K562 (cell line): Measurements from ENCODE around the gene SLC43A1. TPM values are rescaled to one million over a fixed set of nuclear protein-coding genes. Genes with fewer than 3 reads are reported as not detected.
A peak's percentile ranks its signal among the peaks of the same experiment; 100 is the strongest.

Source experiments
- ATAC-seq: fragments of 200-7000 bp; cut with Tn5 transposase; 3 replicates; pipeline ENCODE4 v1.9.1; 2020; ENCODE audit warnings: moderate library complexity
- BruUV-seq: library from RNA; stranded (reverse); fragments of 400-500 nt; replicated peaks from 2 replicates; lab custom pipeline; 2021; lab: Mats Ljungman, UMichigan
- CTCF ChIA-PET: fragments of 300-600 bp; formaldehyde crosslinking; extraction: SDS; loops from one replicate; lab custom pipeline; 2021; ENCODE audit warnings: low intra/inter-chr PET ratio; lab: Yijun Ruan, JAX
- POLR2A ChIA-PET: fragments of 300-600, 350-650 bp; sonication (Branson Sonifier 250); formaldehyde crosslinking; extraction: SDS; loops from one replicate; lab custom pipeline; 2021; ENCODE audit warnings: antibody characterized with exemption, inconsistent platforms; lab: Yijun Ruan, JAX
- DNase-seq, 4 experiments: peaks; one replicate each; pipeline versions ENCODE4 v3.0.0 to v3.0.0-alpha.2; 2011 to 2018; ENCODE audit warnings: low spot score in 3 of 4, mixed read lengths in 3 of 4; ENCODE audit errors: extremely low read depth in 1 of 4
- FAIRE-seq: peaks from 2 replicates; lab custom pipeline; 2011; peaks lifted over from hg19 to GRCh38; lab: Jason Lieb, UNC
- H2AFZ ChIP-seq: 2 replicates; pipeline ENCODE4 v1.6.0; 2011; ENCODE audit warnings: low read depth, low read length, control low read depth, inconsistent platforms
- H3K27ac ChIP-seq: fragments of 200-600 bp; 3 replicates; pipeline ENCODE4 v1.8.0; 2011; ENCODE audit warnings: low read depth, mild to moderate bottlenecking, control low read depth, inconsistent platforms, low read length, moderate library complexity, mixed read lengths; ENCODE audit errors: extremely low read depth
- H3K27me3 ChIP-seq, 2 experiments: fragments of 300-600 bp in 1 of 2; 2 replicates in 1 of 2; 3 replicates in 1 of 2; pipeline versions ENCODE4 v1.6.0 to v1.8.0; 2011; ENCODE audit warnings: inconsistent platforms in 2 of 2, low read length in 2 of 2, mild to moderate bottlenecking in 1 of 2, mixed read lengths in 1 of 2, moderate library complexity in 1 of 2; ENCODE audit not compliant: control insufficient read depth in 2 of 2, insufficient read depth in 2 of 2
- H3K36me3 ChIP-seq: fragments of 300-600 bp; 3 replicates; pipeline ENCODE4 v1.8.0; 2011; ENCODE audit warnings: mild to moderate bottlenecking, low read length, inconsistent platforms; ENCODE audit not compliant: control insufficient read depth, insufficient read depth
- H3K4me1 ChIP-seq, 2 experiments: fragments of 200-600 bp in 1 of 2; replicated peaks in 1 of 2; 2 replicates in 1 of 2; 3 replicates in 1 of 2; pipeline versions ENCODE4 v1.5.1 to v1.8.0; 2011; ENCODE audit warnings: inconsistent platforms in 2 of 2, low read length in 2 of 2, mild to moderate bottlenecking in 1 of 2, mixed read lengths in 1 of 2, moderate library complexity in 1 of 2; ENCODE audit not compliant: control insufficient read depth in 2 of 2, insufficient read depth in 2 of 2
- H3K4me2 ChIP-seq: 2 replicates; pipeline ENCODE4 v1.6.1; 2011; ENCODE audit warnings: low read length, control low read depth, inconsistent platforms, mixed read lengths; ENCODE audit not compliant: insufficient read depth
- H3K4me3 ChIP-seq: fragments of 200-600 bp; sonication (generic), shearing (Covaris generic); 2 replicates; pipeline ENCODE4 v1.5.1; 2016; ENCODE audit warnings: control low read depth, inconsistent platforms
- H3K79me2 ChIP-seq: fragments of 200-600 bp; 3 replicates; pipeline ENCODE4 v1.8.0; 2011; ENCODE audit warnings: low read length, inconsistent platforms; ENCODE audit not compliant: control insufficient read depth, insufficient read depth
- H3K9ac ChIP-seq, 2 experiments: 2 replicates each; pipeline versions ENCODE4 v1.6.0 to v1.6.1; 2011; ENCODE audit warnings: low read depth in 2 of 2, low read length in 2 of 2, control low read depth in 1 of 2, inconsistent platforms in 1 of 2, mild to moderate bottlenecking in 1 of 2, mixed read lengths in 1 of 2; ENCODE audit not compliant: insufficient read depth in 1 of 2
- H3K9me1 ChIP-seq: one replicate; pipeline ENCODE4 v1.6.0; 2011; ENCODE audit warnings: inconsistent platforms, mild to moderate bottlenecking, low read length, moderate library complexity; ENCODE audit not compliant: control insufficient read depth, insufficient read depth
- H3K9me3 ChIP-seq: replicated peaks from 2 replicates; pipeline ENCODE4 v1.5.1; 2011; ENCODE audit warnings: low read depth, low read length, inconsistent platforms; ENCODE audit not compliant: control insufficient read depth, insufficient read depth
- H4K20me1 ChIP-seq: replicated peaks from 2 replicates; pipeline ENCODE4 v1.6.1; 2011; ENCODE audit warnings: low read length, inconsistent platforms, mixed read lengths; ENCODE audit not compliant: control insufficient read depth, insufficient read depth
- BCOR ChIP-seq: fragments of 450-650 bp; IDR thresholded peaks from 2 replicates; pipeline ENCODE4 v1.6.1; 2016
- CTBP1 ChIP-seq: fragments of 450-650 bp; IDR thresholded peaks from 2 replicates; pipeline ENCODE4 v1.6.1; 2016; ENCODE audit warnings: borderline replicate concordance
- JUN ChIP-seq, 2 experiments: sonication (generic) in 1 of 2; formaldehyde crosslinking in 1 of 2; IDR thresholded peaks; 2 replicates each; pipeline versions ENCODE4 v1.6.1 to v1.8.0; 2012 to 2022; ENCODE audit warnings: borderline replicate concordance in 2 of 2, mild to moderate bottlenecking in 2 of 2, improper control_type of control experiment in 1 of 2, low read depth in 1 of 2, low read length in 1 of 2, missing genetic modification reagents in 1 of 2
- KHSRP ChIP-seq: fragments of 450-650 bp; IDR thresholded peaks from 2 replicates; pipeline ENCODE4 v1.6.1; 2017
- MYNN ChIP-seq, 2 experiments: sonication (generic); formaldehyde crosslinking in 1 of 2; IDR thresholded peaks; 2 replicates each; pipeline versions ENCODE4 v1.5.0 to v1.6.1; 2016 to 2020; ENCODE audit warnings: antibody characterized with exemption in 1 of 2, missing genetic modification reagents in 1 of 2
- NBN ChIP-seq: fragments of 450-650 bp; IDR thresholded peaks from 2 replicates; pipeline ENCODE4 v1.6.1; 2016; ENCODE audit warnings: low read depth, mild to moderate bottlenecking
- NR2C1 ChIP-seq, 2 experiments: fragments of 450-650 bp; IDR thresholded peaks; 2 replicates each; pipeline ENCODE4 v1.6.1; 2017; ENCODE audit warnings: mild to moderate bottlenecking in 2 of 2, antibody characterized with exemption in 1 of 2, inconsistent platforms in 1 of 2, missing compliant biosample characterization in 1 of 2, missing genetic modification characterization in 1 of 2
- YY1 ChIP-seq, 3 experiments: IDR thresholded peaks; 2 replicates each; pipeline ENCODE4 v1.6.1; 2011; ENCODE audit warnings: low read length in 2 of 3, mild to moderate bottlenecking in 2 of 3, moderate library complexity in 2 of 3, borderline replicate concordance in 1 of 3, control low read depth in 1 of 3, low read depth in 1 of 3; ENCODE audit not compliant: insufficient read depth in 3 of 3, insufficient replicate concordance in 2 of 3, control insufficient read depth in 1 of 3, insufficient read length in 1 of 3; ENCODE audit errors: extremely low read depth in 1 of 3
- ZEB2 ChIP-seq: fragments of 450-650 bp; IDR thresholded peaks from 2 replicates; pipeline ENCODE4 v1.6.1; 2016
- ZNF778 ChIP-seq: fragments of 450-650 bp; formaldehyde crosslinking; IDR thresholded peaks from 2 replicates; pipeline ENCODE4 v1.4.0; 2020; ENCODE audit warnings: mild to moderate bottlenecking, moderate library complexity
- WGBS: fragments of 100-300 bp; shearing (Covaris generic); methylation state at CpG from one replicate; pipeline ENCODE4 v1.1.6; 2016; ENCODE audit warnings: low coverage, mixed read lengths; ENCODE audit not compliant: insufficient coverage; ENCODE audit errors: missing lambda C conversion rate; 5-methylcytosine and 5-hydroxymethylcytosine counted together
- in situ Hi-C: fragments of 300-500 bp; cut with MboI; formaldehyde crosslinking; loops from 4 replicates; pipeline ENCODE4 v1.15.0; 2018; ENCODE audit warnings: inconsistent platforms, mixed read lengths
- intact Hi-C: fragments of 100-400 bp; cut with micrococcal nuclease; formaldehyde crosslinking; loops from 2 replicates; pipeline ENCODE4 v1.14.2; 2022
- polyA plus RNA-seq, 8 experiments: library from polyadenylated mRNA; depleted of rRNA in 4 of 8; stranded (reverse) in 5 of 8; unstranded in 3 of 8; fragments of >200 nt; fragmentation: Nextera tagmentation in 2 of 8; fragmentation: Illumina TruSeq in 1 of 8; extraction: Ambion mirVana in 2 of 8; extraction: Trizol in 1 of 8; gene quantifications; 2 replicates each; pipeline versions ENCODE4 v1.2.1 to v1.2.3, GENCODE V29; 2011 to 2014; ENCODE audit warnings: inconsistent platforms in 1 of 8, missing spikeins in 1 of 8
- total RNA-seq, 7 experiments: library from RNA; depleted of rRNA in 6 of 7; stranded (reverse); fragments of >200 nt in 6 of 7; fragmentation: Illumina TruSeq in 2 of 7; extraction: Trizol in 2 of 7; gene quantifications; 2 replicates each; pipeline versions ENCODE4 v1.2.1 to v1.2.3, GENCODE V29; 2011 to 2021; ENCODE audit warnings: low replicate concordance in 1 of 7
- TF ChIP-seq, protein P1 (sequence below): fragments of 250-450 bp; sonication (Bioruptor Pico); IDR thresholded peaks from 2 replicates; pipeline ENCODE4 v1.5.0; 2021
- TF ChIP-seq, protein P2 (sequence below): fragments of 200-800 bp; sonication (Bioruptor generic); IDR thresholded peaks from 2 replicates; pipeline ENCODE4 v1.6.1; 2017; ENCODE audit warnings: missing genetic modification characterization, missing compliant biosample characterization
- TF ChIP-seq, protein P3 (sequence below), 2 experiments: IDR thresholded peaks; 2 replicates each; pipeline ENCODE4 v1.6.1; 2011; ENCODE audit warnings: borderline replicate concordance in 1 of 2, control low read depth in 1 of 2, low read depth in 1 of 2, low read length in 1 of 2, mild to moderate bottlenecking in 1 of 2, mixed read lengths in 1 of 2, moderate library complexity in 1 of 2; ENCODE audit not compliant: insufficient read depth in 1 of 2, insufficient read length in 1 of 2, poor library complexity in 1 of 2, severe bottlenecking in 1 of 2; ENCODE audit errors: extremely low read depth in 1 of 2

Gene SLC43A1
- total and polyA plus RNA-seq, 9 of the 15 experiments (the other 6 are each of a cell fraction or from before 2014, with no cell fraction given), result 2.6 to 41.8 (median 24.6) TPM

DNA sequence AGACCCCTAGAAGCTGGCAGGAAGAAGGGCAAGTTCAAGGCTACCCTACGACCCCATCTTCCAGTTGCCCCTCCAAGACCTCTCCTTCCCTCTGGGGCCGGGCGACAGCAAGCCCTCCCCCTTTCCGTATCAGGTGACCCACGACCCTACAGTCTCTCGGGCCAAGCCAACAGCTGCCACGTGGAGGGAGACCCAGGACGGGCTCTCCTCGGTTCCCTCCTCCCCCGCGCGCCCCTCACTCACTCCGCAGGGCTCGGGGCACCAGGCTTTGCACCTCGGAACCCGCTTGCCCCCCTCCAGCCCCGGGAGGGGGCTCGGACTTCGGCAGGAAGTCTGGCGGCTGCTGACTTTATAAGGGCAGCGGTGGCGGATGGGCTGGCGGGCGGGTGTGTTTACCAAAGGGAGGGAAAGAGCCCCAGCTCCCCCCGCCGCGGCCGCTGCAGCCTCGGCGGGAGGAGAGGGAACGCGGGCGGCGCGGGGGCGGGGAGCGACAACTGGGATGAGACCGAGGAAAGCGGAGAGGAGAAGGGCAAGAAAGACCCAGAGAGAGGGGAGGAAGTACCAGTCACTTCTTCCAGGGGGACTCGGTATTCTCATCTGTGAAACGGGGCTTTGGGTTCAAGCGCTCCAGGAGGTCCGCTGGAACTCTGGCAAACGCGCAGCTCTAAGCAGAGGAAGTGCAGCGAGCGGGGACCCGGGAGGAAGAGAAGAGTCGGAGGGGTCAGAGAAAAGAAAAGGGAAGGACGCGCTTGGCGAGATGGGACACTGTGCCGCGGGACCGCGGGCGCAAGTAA, 767 bp downstream of the SLC43A1 start (continued):
- TF ChIP-seq, protein P1, sequence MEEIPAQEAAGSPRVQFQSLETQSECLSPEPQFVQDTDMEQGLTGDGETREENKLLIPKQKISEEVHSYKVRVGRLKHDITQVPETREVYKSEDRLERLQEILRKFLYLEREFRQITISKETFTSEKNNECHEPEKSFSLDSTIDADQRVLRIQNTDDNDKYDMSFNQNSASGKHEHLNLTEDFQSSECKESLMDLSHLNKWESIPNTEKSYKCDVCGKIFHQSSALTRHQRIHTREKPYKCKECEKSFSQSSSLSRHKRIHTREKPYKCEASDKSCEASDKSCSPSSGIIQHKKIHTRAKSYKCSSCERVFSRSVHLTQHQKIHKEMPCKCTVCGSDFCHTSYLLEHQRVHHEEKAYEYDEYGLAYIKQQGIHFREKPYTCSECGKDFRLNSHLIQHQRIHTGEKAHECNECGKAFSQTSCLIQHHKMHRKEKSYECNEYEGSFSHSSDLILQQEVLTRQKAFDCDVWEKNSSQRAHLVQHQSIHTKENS (CRISPR knock-in tag), result no peak
- TF ChIP-seq ZEB2, result no peak
- peak; percentile 50; the same call in 1 of the 2 replicates for TF ChIP-seq NR2C1 (IDR thresholded peaks at IDR 0.05)
- TF ChIP-seq NR2C1 (tag; IDR thresholded peaks at IDR 0.05), result no peak
- TF ChIP-seq BCOR, result peak; percentile 97
- TF ChIP-seq, protein P2, sequence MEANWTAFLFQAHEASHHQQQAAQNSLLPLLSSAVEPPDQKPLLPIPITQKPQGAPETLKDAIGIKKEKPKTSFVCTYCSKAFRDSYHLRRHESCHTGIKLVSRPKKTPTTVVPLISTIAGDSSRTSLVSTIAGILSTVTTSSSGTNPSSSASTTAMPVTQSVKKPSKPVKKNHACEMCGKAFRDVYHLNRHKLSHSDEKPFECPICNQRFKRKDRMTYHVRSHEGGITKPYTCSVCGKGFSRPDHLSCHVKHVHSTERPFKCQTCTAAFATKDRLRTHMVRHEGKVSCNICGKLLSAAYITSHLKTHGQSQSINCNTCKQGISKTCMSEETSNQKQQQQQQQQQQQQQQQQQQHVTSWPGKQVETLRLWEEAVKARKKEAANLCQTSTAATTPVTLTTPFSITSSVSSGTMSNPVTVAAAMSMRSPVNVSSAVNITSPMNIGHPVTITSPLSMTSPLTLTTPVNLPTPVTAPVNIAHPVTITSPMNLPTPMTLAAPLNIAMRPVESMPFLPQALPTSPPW, result peak; percentile 95

DNA sequence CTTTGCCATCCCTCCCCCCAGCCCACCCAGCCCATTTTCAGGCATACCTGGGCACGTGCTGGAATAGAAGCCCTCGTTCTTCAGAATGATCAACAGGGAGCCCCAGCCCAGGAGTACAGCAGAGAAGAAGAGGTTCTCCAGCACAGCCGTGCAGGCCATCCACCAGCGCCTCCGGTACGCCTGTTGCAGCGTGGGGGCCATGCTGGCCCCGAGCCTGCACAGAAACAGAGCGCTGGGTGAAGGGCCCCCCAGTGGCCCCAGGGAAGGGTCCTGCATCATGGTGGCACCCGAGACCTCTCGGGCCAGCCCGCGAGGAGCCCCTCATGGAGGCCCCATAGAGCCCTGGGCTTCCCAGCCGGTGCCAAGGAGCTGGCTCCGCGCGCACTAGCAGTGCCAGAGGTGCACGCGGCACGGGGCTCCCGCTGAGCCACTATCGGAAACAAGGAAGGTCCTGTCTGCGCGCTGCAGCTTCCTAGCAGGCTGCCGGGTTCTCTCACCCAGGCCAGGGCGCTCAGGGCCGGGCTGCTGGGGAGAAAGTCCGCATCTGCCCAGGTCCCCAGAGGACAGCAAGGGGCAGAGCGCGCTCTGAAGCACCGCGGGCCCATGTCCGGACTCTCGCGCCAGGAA, 1.5 kb downstream of the SLC43A1 start:
- CTCF ChIA-PET, result no interaction called here
- POLR2A ChIA-PET, result interaction anchor here (0.6 to 4.1 kb wide), 7 partner anchors 9 to 168 kb away, joined by 3 to 31 read pairs (median 6); partner anchors contain the start of gene TIMM10
- H3K9me3 ChIP-seq, result no peaks in the 10 kb centered on the region
- DNase-seq (peak in 3 of 4 experiments; percentile 46 to 56 (median 49)), ATAC-seq (peak; percentile 56), FAIRE-seq (no peak)
- in situ Hi-C loops (no loop called here), intact Hi-C loops (no loop called here)
- peak overlapping the region; percentile 99 for H2AFZ ChIP-seq
- H3K36me3 ChIP-seq, result peaks cover 17% of the 10 kb centered on the region; the same call in 2 of the 3 replicates
- H3K9me1 ChIP-seq, result no peaks in the 10 kb centered on the region
- H3K4me3 ChIP-seq, result peak overlapping the region; percentile 88
- H3K27ac ChIP-seq, result peak overlapping the region; percentile 86
- peak overlapping the region; percentile 88 for H3K4me2 ChIP-seq
- no TSS peak for BruUV-seq
- H3K4me1 ChIP-seq, result peaks cover 21 to 31% of the 10 kb centered on the region in 2 experiments; a peak in 4 of 5 replicates
- peak overlapping the region; percentile 89 to 90 for H3K9ac ChIP-seq
- WGBS, result 5% methylated on average over 30 of the region's 35 CpGs
- H3K27me3 ChIP-seq, result no peaks in the 10 kb centered on the region
- H4K20me1 ChIP-seq, result no peaks in the 10 kb centered on the region
- H3K79me2 ChIP-seq, result peaks cover 49% of the 10 kb centered on the region
- TF ChIP-seq CTBP1 (no peak), ZNF778 (CRISPR knock-in tag) (no peak), NBN (no peak), KHSRP (no peak), JUN (IDR thresholded peaks at IDR 0.05; ENCODE audit: borderline replicate concordance, low read depth, low read length) (no peak), JUN (CRISPR knock-in tag; IDR thresholded peaks at IDR 0.05; ENCODE audit: borderline replicate concordance) (0 out of 2 replicates have a peak, but pooled peaks have one; percentile 76), YY1 (IDR thresholded peaks at IDR 0.05; ENCODE audit: borderline replicate concordance in 1 of 3, control insufficient read depth in 1 of 3, extremely low read depth in 1 of 3, insufficient read depth in 3 of 3, insufficient read length in 1 of 3, insufficient replicate concordance in 2 of 3, low read depth in 1 of 3, low read length in 2 of 3) (peak in 1 of 3 experiments; percentile 7), MYNN (IDR thresholded peaks at IDR 0.05) (no peak), MYNN (CRISPR knock-in tag; IDR thresholded peaks at IDR 0.05) (no peak)
- TF ChIP-seq, protein P3, sequence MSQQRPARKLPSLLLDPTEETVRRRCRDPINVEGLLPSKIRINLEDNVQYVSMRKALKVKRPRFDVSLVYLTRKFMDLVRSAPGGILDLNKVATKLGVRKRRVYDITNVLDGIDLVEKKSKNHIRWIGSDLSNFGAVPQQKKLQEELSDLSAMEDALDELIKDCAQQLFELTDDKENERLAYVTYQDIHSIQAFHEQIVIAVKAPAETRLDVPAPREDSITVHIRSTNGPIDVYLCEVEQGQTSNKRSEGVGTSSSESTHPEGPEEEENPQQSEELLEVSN (IDR thresholded peaks at IDR 0.05; ENCODE audit: borderline replicate concordance in 1 of 2, extremely low read depth in 1 of 2, insufficient read depth in 1 of 2, insufficient read length in 1 of 2, low read depth in 1 of 2, low read length in 1 of 2, poor library complexity in 1 of 2, severe bottlenecking in 1 of 2), result peak in 1 of 2 experiments; percentile 71
